K562 (cell line): ENCODE results near the gene DOCK6. TPM values are rescaled to one million over a fixed set of nuclear protein-coding genes. Genes with fewer than 3 reads are reported as not detected.

Experiments used
- ARID3B ChIP-seq: fragments of 250-450 bp; sonication (Bioruptor Pico); IDR thresholded peaks from 2 replicates; pipeline ENCODE4 v1.4.0; 2020; ENCODE audit warnings: borderline replicate concordance
- BDP1 ChIP-seq: IDR thresholded peaks from 3 replicates; pipeline ENCODE4 v1.6.1; 2011; ENCODE audit not compliant: insufficient read length, insufficient read depth
- CBX1 ChIP-seq: sonication (generic); IDR thresholded peaks from 2 replicates; pipeline ENCODE4 v1.6.1; 2016; ENCODE audit warnings: antibody characterized with exemption, low read depth, mild to moderate bottlenecking
- CTBP1 ChIP-seq: fragments of 450-650 bp; IDR thresholded peaks from 2 replicates; pipeline ENCODE4 v1.6.1; 2016; ENCODE audit warnings: borderline replicate concordance
- EHMT2 ChIP-seq: fragments of 450-650 bp; IDR thresholded peaks from 2 replicates; pipeline ENCODE4 v1.6.1; 2018; ENCODE audit warnings: antibody characterized with exemption
- EWSR1 ChIP-seq: fragments of 450-650 bp; IDR thresholded peaks from 2 replicates; pipeline ENCODE4 v1.6.1; 2018; ENCODE audit warnings: borderline replicate concordance, mild to moderate bottlenecking, low read depth, moderate library complexity; ENCODE audit not compliant: partially characterized antibody
- HDGF ChIP-seq: fragments of 450-650 bp; IDR thresholded peaks from 2 replicates; pipeline ENCODE4 v1.6.1; 2016
- KDM4B ChIP-seq, 2 experiments: fragments of 450-650 bp in 1 of 2; sonication (generic) in 1 of 2; IDR thresholded peaks; 2 replicates each; pipeline ENCODE4 v1.6.1; 2016 to 2017; ENCODE audit warnings: borderline replicate concordance in 2 of 2, antibody characterized with exemption in 1 of 2, low read depth in 1 of 2, mild to moderate bottlenecking in 1 of 2
- MCM3 ChIP-seq: fragments of 450-650 bp; IDR thresholded peaks from 2 replicates; pipeline ENCODE4 v1.6.1; 2016
- PREB ChIP-seq: sonication (generic); formaldehyde crosslinking; IDR thresholded peaks from 2 replicates; pipeline ENCODE4 v1.8.1; 2023; ENCODE audit warnings: mild to moderate bottlenecking, missing genetic modification reagents
- SRSF3 ChIP-seq: fragments of 200-400 bp; formaldehyde crosslinking; IDR thresholded peaks from 2 replicates; pipeline ENCODE4 v1.6.1; 2016; ENCODE audit warnings: mild to moderate bottlenecking, low read length, moderate library complexity; ENCODE audit not compliant: insufficient read depth
- SUPT5H ChIP-seq: fragments of 450-650 bp; IDR thresholded peaks from 2 replicates; pipeline ENCODE4 v1.6.1; 2016
- TRIM25 ChIP-seq: fragments of 450-650 bp; IDR thresholded peaks from 2 replicates; pipeline ENCODE4 v1.7.0; 2016; ENCODE audit warnings: borderline replicate concordance
- ZBTB11 ChIP-seq, 3 experiments: fragments of 200-800 bp in 1 of 3; fragments of 250-450 bp in 1 of 3; fragments of 450-650 bp in 1 of 3; sonication (Bioruptor Pico) in 1 of 3; sonication (Bioruptor generic) in 1 of 3; formaldehyde crosslinking in 1 of 3; IDR thresholded peaks; 2 replicates each; pipeline versions ENCODE4 v1.6.1 to v1.8.0; 2016 to 2022; ENCODE audit warnings: mild to moderate bottlenecking in 2 of 3, missing genetic modification characterization in 2 of 3, missing compliant biosample characterization in 1 of 3, moderate library complexity in 1 of 3
- ZNF263 ChIP-seq: sonication (generic); formaldehyde crosslinking; IDR thresholded peaks from 2 replicates; pipeline ENCODE4 v1.8.0; 2022; ENCODE audit warnings: mild to moderate bottlenecking, missing genetic modification reagents, borderline replicate concordance
- ZNF699 ChIP-seq: fragments of 250-450 bp; sonication (Bioruptor Pico); IDR thresholded peaks from 2 replicates; pipeline ENCODE4 v1.8.0; 2021; ENCODE audit warnings: mild to moderate bottlenecking, moderate library complexity; ENCODE audit not compliant: insufficient replicate concordance
- polyA plus RNA-seq, 8 experiments: library from polyadenylated mRNA; depleted of rRNA in 4 of 8; stranded (reverse) in 5 of 8; unstranded in 3 of 8; fragments of >200 nt; fragmentation: Nextera tagmentation in 2 of 8; fragmentation: Illumina TruSeq in 1 of 8; extraction: Ambion mirVana in 2 of 8; extraction: Trizol in 1 of 8; gene quantifications; 2 replicates each; pipeline versions ENCODE4 v1.2.1 to v1.2.3, GENCODE V29; 2011 to 2014; ENCODE audit warnings: inconsistent platforms in 1 of 8, missing spikeins in 1 of 8
- total RNA-seq, 7 experiments: library from RNA; depleted of rRNA in 6 of 7; stranded (reverse); fragments of >200 nt in 6 of 7; fragmentation: Illumina TruSeq in 2 of 7; extraction: Trizol in 2 of 7; gene quantifications; 2 replicates each; pipeline versions ENCODE4 v1.2.1 to v1.2.3, GENCODE V29; 2011 to 2021; ENCODE audit warnings: low replicate concordance in 1 of 7

The DOCK6 gene
- total and polyA plus RNA-seq, 9 of the 15 experiments (the other 6 are each of a cell fraction or from before 2014, with no cell fraction given): 0.35 to 19.3 (median 3.8) TPM

GRCh38 chr19:11197291-11198174, 64.8 kb downstream of the DOCK6 start, which contains the start of gene KANK2 (continued):
- TF ChIP-seq ZBTB11 (CRISPR knock-in tag; IDR thresholded peaks at IDR 0.05): 0 out of 6 replicates have a peak, but pooled peaks of 1 of the 3 experiments have one; percentile 22
- TF ChIP-seq SRSF3: no peak
- TF ChIP-seq MCM3: no peak
- peak in 1 of 2 experiments; percentile 53; a peak in 1 of 4 replicates for TF ChIP-seq KDM4B (IDR thresholded peaks at IDR 0.05; ENCODE audit: borderline replicate concordance in 2 of 2, low read depth in 1 of 2)
- TF ChIP-seq CTBP1: peak; percentile 71
- TF ChIP-seq SUPT5H: peak; percentile 66
- TF ChIP-seq TRIM25: no peak
- no peak for TF ChIP-seq ARID3B (CRISPR knock-in tag)
- TF ChIP-seq EHMT2: no peak
- no peak for TF ChIP-seq BDP1
- TF ChIP-seq CBX1: peak; percentile 85
- no peak for TF ChIP-seq HDGF
- no peak for TF ChIP-seq ZNF699 (CRISPR knock-in tag)
- TF ChIP-seq EWSR1: no peak
- peak; percentile 79 for TF ChIP-seq ZNF263 (CRISPR knock-in tag)
- TF ChIP-seq PREB: no peak
